Naive B cell (primary cell): ENCODE data around the gene IRS4. TPM values are rescaled to one million over a fixed set of nuclear protein-coding genes. Genes with fewer than 3 reads are reported as not detected.
A peak's percentile ranks its signal among the peaks of the same experiment; 100 is the strongest.

ENCODE experiments used
- ATAC-seq, 2 donors: fragments of 150-1000 bp; cut with Tn5 transposase; 2 replicates each; pipeline ENCODE4 v1.10.0; 2021; ENCODE audit warnings: low read depth in 2 of 2, mild to moderate bottlenecking in 2 of 2, moderate library complexity in 2 of 2
- DNase-seq: peaks from one replicate; pipeline ENCODE4 v3.0.0; 2022
- H3K27ac Mint-ChIP-seq, 6 donors: one replicate each; pipeline ENCODE4 v1.8.0; 2020 to 2022; ENCODE audit warnings: mild to moderate bottlenecking in 6 of 6, mixed read lengths in 6 of 6, moderate library complexity in 5 of 6, inconsistent platforms in 2 of 6
- H3K27me3 Mint-ChIP-seq, 3 donors: one replicate each; pipeline ENCODE4 v1.8.0; 2021 to 2022; ENCODE audit warnings: mixed read lengths in 3 of 3, mild to moderate bottlenecking in 1 of 3
- H3K36me3 Mint-ChIP-seq, 2 donors: one replicate each; pipeline ENCODE4 v1.8.0; 2020 to 2022; ENCODE audit warnings: mixed read lengths in 2 of 2, inconsistent platforms in 1 of 2, mild to moderate bottlenecking in 1 of 2
- H3K4me1 Mint-ChIP-seq, 3 donors: one replicate each; pipeline ENCODE4 v1.8.0; 2020 to 2022; ENCODE audit warnings: mixed read lengths in 3 of 3, inconsistent platforms in 1 of 3, mild to moderate bottlenecking in 1 of 3, moderate library complexity in 1 of 3
- H3K4me3 Mint-ChIP-seq, 8 donors: one replicate each; pipeline ENCODE4 v1.8.0; 2020 to 2022; ENCODE audit warnings: mild to moderate bottlenecking in 8 of 8, mixed read lengths in 8 of 8, moderate library complexity in 8 of 8, inconsistent platforms in 2 of 8
- H3K9me3 Mint-ChIP-seq, 7 donors: one replicate each; pipeline ENCODE4 v1.8.0; 2020 to 2022; ENCODE audit warnings: mixed read lengths in 7 of 7, mild to moderate bottlenecking in 5 of 7, inconsistent platforms in 2 of 7, moderate library complexity in 1 of 7
- polyA plus RNA-seq, 6 donors: library from polyadenylated mRNA; unstranded; fragments of 300-500 nt; fragmentation: Illumina TruSeq; gene quantifications; one replicate each; pipeline ENCODE4 v1.2.3, GENCODE V29; 2021; ENCODE audit warnings: low read depth in 6 of 6

The IRS4 gene
- polyA plus RNA-seq: not detected

DNA sequence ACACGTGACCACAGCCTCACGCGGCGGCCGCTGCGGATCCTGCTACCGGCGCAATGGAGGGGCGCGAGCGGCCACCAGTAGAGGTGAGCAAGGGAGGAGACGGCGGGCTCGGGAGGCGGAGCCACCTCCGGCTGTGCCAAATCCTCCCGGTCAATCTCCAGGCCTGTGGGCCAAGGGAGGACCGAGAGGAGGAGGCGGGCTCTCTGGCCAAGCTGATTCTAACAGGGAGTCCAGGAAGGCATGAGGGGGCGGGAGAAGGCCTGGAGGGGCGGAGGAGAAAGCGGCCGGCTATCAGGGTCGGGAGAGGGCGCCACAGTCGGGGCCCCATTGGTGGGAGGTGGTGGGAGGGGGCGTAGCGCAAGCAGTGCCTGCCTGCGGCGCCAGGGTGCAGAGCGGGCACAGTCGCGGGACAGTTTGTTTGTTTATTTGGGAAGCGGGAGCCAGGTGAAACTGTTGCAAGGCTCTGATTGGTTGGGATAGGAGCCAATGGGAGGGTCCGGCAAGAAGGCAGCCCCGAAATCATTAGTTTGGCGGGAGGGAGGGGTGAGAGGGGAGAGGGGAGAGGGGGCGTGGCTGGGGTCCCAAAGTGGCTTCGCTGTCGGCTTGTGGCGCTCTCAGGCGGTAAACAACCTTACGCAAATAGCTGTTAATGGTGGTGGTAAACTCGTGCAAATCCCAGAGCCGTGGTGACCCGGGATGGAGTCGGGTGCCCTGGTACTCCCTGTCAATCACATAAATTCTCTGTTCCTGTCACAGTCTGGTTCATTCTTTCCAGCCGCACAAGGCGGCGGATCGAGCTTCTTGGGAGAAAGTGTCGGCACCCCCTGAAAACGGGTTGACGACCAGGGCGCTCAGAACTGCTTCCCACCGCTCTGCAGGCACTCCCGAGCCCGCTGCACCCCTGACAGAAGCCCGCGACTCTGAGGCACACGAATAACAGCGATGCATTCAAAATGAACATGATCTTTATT lies at the start of gene IRS4:
Gene IRS4 (minus strand): TSS at position 55 of the 971 bp plus-strand sequence.
- Mint-ChIP-seq H3K36me3 (no peaks in the 10 kb centered on the region), H3K4me3 (peak within 1 kb of the TSS in 4 of 8 donors; percentile 38 to 61 (median 46)), H3K27me3 (peaks cover 9 to 50% (median 35%) of the 10 kb centered on the region in 3 donors), H3K9me3 (peaks cover 0 to 13% (median 2%) of the 10 kb centered on the region in 7 donors), H3K4me1 (peaks cover 0 to 5% (median 0%) of the 10 kb centered on the region in 3 donors), H3K27ac (no peak within 1 kb of the TSS)
- no peak for DNase-seq
- no peak for ATAC-seq

DNA sequence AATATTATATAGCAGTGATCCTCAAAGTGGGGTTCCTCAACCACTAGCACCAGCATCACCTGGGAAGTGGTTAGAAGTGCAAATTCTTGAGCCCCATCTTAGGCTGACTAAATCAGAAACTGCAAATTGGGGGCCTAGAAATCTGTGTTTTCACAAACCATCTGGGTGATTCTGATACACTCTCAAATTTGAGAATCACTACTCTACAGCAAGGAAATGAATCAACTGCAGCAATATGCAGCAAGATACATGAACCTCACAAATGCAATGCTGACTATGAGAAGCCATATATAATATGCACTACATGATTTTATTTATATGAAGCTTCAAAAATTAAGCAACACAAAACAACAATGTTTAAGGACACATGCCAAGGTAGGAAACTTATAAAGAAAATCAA lies 36.2 kb upstream of the IRS4 start:
- DNase-seq (no peak), ATAC-seq (no peak)
- H3K27ac Mint-ChIP-seq: no peak overlapping the region
- H3K27me3 Mint-ChIP-seq: no peaks in the 10 kb centered on the region
- no peak overlapping the region for H3K4me3 Mint-ChIP-seq
- no peaks in the 10 kb centered on the region for H3K4me1 Mint-ChIP-seq
- H3K36me3 Mint-ChIP-seq: no peaks in the 10 kb centered on the region
- peaks cover 0 to 6% (median 2%) of the 10 kb centered on the region in 7 donors for H3K9me3 Mint-ChIP-seq

DNA sequence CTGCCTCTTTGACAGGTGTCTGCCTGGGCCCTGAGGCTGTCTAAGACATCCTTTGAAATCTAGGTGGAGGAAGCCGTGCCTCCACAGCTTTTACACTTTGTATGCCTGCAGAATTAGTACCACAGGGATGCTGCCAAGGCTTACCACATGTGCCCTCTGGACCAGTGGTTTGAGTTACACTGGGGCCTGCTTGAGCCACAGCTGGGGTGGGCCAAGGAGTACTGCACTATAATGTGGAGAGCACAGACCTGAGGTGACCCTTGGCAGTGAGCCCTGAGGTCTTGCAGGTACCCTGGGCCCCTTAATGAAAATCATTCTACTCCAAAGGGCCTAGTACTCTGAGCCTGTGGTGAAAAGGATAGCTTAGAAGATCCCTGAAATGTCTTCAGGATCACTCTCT lies 27.2 kb upstream of the IRS4 start:
- H3K4me3 Mint-ChIP-seq: no peak overlapping the region
- ATAC-seq: no peak
- no peaks in the 10 kb centered on the region for H3K4me1 Mint-ChIP-seq

DNA sequence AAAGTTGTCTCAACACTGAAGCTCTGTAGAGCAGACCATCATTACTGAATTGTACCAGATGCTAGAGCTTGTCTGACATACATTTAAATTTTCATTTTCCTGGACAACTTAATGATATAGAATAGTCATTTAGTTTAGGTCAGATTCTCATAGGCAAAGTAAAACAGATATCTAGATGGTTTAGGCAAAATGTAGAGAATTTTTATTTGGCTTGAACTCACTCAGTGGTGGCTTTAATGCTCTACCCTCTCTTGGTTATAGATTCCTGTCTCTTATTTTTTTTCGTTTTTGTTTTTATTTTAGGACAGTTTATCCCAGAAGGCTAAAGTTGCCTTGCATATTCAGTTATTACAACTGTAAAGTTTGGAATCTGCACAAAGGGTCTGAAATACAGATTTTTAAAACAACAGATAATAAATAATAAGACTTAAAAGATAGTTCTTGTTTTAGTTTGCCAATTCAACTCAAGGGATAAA lies 4.0 kb upstream of the IRS4 start:
- Mint-ChIP-seq H3K36me3 (no peaks in the 10 kb centered on the region), H3K27ac (no peak overlapping the region), H3K9me3 (peaks cover 0 to 10% (median 4%) of the 10 kb centered on the region in 7 donors), H3K27me3 (peaks cover 5 to 28% (median 10%) of the 10 kb centered on the region in 3 donors), H3K4me1 (peaks cover 0 to 5% (median 0%) of the 10 kb centered on the region in 3 donors), H3K4me3 (no peak overlapping the region)
- no peak for DNase-seq
- ATAC-seq: no peak

More for the DNA sequence above, 27.2 kb upstream of the IRS4 start:
- Mint-ChIP-seq H3K27me3 (no peaks in the 10 kb centered on the region), H3K27ac (no peak overlapping the region), H3K9me3 (peaks cover 0 to 15% (median 2%) of the 10 kb centered on the region in 7 donors), H3K36me3 (no peaks in the 10 kb centered on the region)
- no peak for DNase-seq

DNA sequence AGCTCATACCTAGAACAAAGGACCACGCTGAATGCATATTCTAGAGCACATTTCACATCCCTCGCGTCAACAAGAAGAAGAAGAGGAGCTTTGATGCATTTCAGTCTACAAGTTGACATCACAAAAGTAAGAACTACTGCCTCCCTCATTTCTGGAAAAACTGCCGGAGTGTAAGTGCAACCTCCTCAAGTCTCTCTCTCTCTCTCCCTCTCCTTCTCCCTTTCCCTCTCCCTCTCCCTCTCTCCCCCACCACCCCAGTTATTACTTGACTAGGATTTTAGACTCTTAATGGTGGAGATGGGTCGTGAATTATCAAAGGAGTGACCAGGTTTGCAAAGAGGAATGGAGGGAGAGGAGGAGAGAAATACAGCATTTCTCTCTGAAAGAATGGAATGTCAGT lies 1.4 kb upstream of the IRS4 start:
- H3K4me3 Mint-ChIP-seq: no peak overlapping the region

DNA sequence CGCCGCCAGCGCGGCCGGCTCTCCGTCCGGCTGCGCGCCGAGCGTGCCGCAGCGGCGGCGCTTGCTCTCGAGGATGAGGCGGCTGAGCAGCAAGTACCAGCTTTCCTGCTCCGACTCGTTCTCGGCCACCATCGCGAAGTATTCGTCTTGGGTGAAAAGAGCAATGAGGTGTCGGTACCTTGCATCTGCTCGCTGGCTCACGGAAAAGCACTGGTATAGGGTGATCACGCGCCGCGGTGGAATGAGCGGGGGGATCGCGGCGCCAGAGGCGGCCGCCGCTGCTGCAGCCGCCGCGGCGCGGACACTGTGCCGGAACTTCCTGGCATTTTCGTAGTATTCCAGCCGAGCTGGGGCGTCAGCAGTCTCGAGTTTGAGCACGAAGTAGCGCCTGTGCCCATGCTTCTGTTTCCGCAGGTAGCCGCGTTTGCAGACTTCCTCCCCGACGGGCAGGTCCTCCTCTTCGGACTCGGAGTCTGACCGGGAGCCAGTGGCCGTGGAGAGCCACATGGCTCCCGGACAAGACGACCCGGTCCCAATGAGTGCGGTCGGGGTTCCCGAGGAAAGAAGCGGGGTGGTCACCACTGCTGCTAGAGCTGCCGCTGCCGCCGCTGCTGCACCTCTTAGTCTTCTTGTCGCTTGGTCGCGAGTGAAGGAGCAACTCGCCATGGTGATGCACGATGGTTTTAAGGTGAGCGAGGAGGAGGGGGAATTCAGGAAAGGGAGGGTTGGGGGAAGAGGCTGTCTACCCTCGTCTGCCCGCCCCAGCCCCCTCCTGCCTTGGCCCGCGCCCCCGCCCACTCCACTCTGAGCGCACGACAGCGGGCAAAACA lies 469 bp downstream of the IRS4 start:
- DNase-seq: no peak
- H3K4me3 Mint-ChIP-seq: peak overlapping the region in 2 of 8 donors; percentile 12 to 38
- no peak for ATAC-seq
- H3K27ac Mint-ChIP-seq: no peak overlapping the region
- peaks cover 0 to 5% (median 0%) of the 10 kb centered on the region in 3 donors for H3K4me1 Mint-ChIP-seq
- H3K36me3 Mint-ChIP-seq: no peaks in the 10 kb centered on the region
- peaks cover 11 to 57% (median 42%) of the 10 kb centered on the region in 3 donors for H3K27me3 Mint-ChIP-seq
- H3K9me3 Mint-ChIP-seq: peaks cover 0 to 13% (median 2%) of the 10 kb centered on the region in 7 donors

More for the DNA sequence above, 1.4 kb upstream of the IRS4 start:
- peaks cover 0 to 5% (median 0%) of the 10 kb centered on the region in 3 donors for H3K4me1 Mint-ChIP-seq
- H3K9me3 Mint-ChIP-seq: peaks cover 1 to 15% (median 6%) of the 10 kb centered on the region in 7 donors
- DNase-seq (no peak), ATAC-seq (no peak)
- no peaks in the 10 kb centered on the region for H3K36me3 Mint-ChIP-seq
- H3K27ac Mint-ChIP-seq: no peak overlapping the region
- H3K27me3 Mint-ChIP-seq: peaks cover 9 to 52% (median 30%) of the 10 kb centered on the region in 3 donors

DNA sequence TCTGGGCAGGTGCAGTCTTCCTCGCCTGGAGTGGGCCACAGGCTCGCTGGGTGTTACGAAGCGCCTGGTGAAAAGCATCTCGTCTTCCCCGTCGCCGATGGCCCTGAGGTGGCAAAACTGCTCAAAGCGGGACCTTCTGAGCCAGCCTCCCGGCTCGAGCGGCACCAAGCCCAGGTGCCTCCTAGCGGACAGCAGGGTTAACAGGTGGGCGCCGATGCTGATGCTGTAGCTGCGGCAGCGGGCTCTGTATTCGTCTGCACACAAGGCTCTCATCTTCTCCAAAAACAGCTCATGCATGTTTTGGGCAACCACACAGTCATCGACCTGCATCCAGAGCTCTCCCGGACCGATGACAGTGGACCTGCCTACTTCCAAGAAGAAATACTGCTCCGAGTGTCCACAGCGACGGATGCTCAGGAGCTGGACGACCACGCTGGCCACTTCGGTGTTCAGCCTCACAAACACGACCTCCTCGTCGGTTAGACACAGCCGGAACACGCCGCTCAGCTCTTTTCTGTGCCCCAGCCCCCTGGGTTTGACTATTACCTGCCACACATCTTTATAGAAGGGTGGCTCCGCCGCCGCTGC lies 1.2 kb downstream of the IRS4 start:
- H3K9me3 Mint-ChIP-seq: peaks cover 0 to 13% (median 2%) of the 10 kb centered on the region in 7 donors
- ATAC-seq (no peak), DNase-seq (no peak)
- peaks cover 0 to 5% (median 0%) of the 10 kb centered on the region in 3 donors for H3K4me1 Mint-ChIP-seq
- H3K36me3 Mint-ChIP-seq: no peaks in the 10 kb centered on the region
- H3K27me3 Mint-ChIP-seq: peaks cover 12 to 64% (median 42%) of the 10 kb centered on the region in 3 donors
- H3K4me3 Mint-ChIP-seq: peak overlapping the region in 2 of 8 donors; percentile 9 to 15
- no peak overlapping the region for H3K27ac Mint-ChIP-seq

DNA sequence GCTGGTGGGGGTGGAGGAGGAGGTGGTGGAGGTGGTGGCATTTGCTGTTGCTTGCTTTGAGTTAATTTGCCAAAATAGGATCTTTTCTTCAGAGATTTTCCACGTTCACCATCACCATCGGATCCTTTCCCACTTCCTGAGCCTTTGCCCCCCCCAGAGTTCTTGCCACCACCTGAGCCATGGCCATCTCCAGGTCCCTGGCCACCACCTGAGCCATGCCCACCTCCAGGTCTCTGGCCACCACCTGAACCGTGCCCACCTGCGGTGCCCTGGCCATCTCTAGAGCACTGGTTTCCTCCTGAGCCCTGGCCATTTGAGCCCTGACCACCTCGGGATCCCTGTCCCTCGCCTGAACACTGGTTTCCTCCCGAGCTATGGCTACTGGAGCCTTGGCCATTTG lies 1.9 kb downstream of the IRS4 start:
- ATAC-seq (no peak), DNase-seq (no peak)
- peaks cover 0 to 13% (median 2%) of the 10 kb centered on the region in 7 donors for H3K9me3 Mint-ChIP-seq
- no peaks in the 10 kb centered on the region for H3K36me3 Mint-ChIP-seq
- H3K4me3 Mint-ChIP-seq: no peak overlapping the region
- no peak overlapping the region for H3K27ac Mint-ChIP-seq
- peaks cover 12 to 65% (median 43%) of the 10 kb centered on the region in 3 donors for H3K27me3 Mint-ChIP-seq
- H3K4me1 Mint-ChIP-seq: peaks cover 0 to 5% (median 0%) of the 10 kb centered on the region in 3 donors

DNA sequence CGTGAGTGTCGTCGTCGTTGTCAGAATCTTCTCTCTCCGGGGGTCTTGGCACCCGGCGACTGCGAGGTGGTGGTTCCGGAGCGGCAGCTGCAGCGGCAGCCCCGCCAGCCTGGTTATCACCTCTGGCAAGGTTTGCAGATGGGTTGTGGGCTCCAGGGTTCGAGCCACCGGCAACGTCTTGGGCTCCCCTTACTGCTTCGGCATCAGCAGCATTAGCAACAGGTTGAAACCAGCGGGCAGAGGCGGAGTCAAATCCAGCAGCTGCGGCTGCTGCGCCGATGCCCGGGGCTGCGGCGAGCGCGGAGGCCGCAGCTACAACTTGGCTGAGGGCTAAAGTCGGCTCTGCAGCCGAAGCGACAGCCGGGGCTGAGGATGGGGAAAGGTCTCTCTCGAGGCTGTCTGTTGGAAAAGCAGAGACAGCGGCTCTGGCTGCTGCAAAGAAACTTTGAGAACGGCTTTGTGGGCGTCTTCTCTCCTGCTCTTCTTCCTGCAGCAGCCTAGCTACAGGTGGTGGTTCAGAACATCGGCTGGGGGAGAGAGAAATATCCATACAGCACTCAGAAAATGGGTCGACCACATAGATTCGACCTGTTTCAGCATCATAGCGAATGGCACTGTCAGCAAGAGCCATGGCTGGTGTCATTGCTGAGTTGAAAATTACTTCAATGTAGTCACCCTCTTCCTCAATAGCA lies 3.6 kb downstream of the IRS4 start:
- Mint-ChIP-seq H3K27me3 (peaks cover 10 to 68% (median 45%) of the 10 kb centered on the region in 3 donors), H3K36me3 (no peaks in the 10 kb centered on the region), H3K9me3 (peaks cover 0 to 12% (median 3%) of the 10 kb centered on the region in 7 donors), H3K4me3 (no peak overlapping the region), H3K4me1 (peaks cover 0 to 5% (median 0%) of the 10 kb centered on the region in 3 donors), H3K27ac (no peak overlapping the region)
- no peak for ATAC-seq
- DNase-seq: no peak

DNA sequence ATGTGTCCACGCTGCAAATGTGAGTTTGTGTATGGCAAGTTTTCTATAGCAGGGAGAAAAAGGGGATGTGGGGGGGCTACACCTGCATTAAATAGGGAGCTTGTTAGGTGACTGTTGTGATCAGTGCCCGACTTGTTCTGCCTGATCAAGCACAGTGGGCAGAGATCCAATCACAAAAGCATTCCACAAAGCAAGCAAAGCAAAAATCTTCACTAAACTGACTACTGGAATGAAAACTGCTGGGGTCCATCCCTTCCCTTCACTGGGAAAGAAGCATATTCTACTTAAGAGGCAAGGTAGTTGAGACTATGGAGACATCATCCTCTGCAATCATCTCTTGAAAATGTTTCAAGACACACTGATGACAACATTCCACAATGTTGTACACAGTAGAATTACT lies 5.2 kb downstream of the IRS4 start:
- Mint-ChIP-seq H3K9me3 (peaks cover 0 to 9% (median 2%) of the 10 kb centered on the region in 7 donors), H3K27ac (no peak overlapping the region), H3K36me3 (no peaks in the 10 kb centered on the region), H3K4me1 (no peaks in the 10 kb centered on the region), H3K4me3 (no peak overlapping the region), H3K27me3 (peaks cover 8 to 57% (median 38%) of the 10 kb centered on the region in 3 donors)
- DNase-seq (no peak), ATAC-seq (no peak)

DNA sequence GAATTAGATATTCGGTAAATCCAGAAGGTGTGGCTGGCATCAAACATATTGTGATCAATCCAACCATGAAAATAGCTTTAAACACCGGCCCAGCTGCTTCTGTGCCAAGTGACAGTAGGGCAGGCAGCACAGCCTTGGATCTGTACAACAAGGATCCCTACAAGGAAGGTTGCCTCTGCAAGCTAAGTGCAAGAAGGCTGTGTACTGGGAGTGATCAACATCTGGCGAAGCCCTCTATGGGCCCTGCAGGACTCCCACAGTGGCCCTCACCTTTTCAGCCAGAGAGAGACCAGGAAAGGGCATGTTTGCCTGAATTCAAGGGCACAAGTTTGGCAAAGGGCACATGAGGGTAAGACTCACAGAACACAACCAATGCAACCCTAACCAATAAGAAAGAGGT lies 9.6 kb downstream of the IRS4 start:
- H3K36me3 Mint-ChIP-seq: no peaks in the 10 kb centered on the region
- peaks cover 0 to 5% (median 0%) of the 10 kb centered on the region in 7 donors for H3K9me3 Mint-ChIP-seq
- no peak for ATAC-seq
- H3K27ac Mint-ChIP-seq: no peak overlapping the region
- no peak overlapping the region for H3K4me3 Mint-ChIP-seq
- H3K27me3 Mint-ChIP-seq: peaks cover 4 to 25% (median 12%) of the 10 kb centered on the region in 3 donors
- DNase-seq: no peak
- H3K4me1 Mint-ChIP-seq: no peaks in the 10 kb centered on the region

DNA sequence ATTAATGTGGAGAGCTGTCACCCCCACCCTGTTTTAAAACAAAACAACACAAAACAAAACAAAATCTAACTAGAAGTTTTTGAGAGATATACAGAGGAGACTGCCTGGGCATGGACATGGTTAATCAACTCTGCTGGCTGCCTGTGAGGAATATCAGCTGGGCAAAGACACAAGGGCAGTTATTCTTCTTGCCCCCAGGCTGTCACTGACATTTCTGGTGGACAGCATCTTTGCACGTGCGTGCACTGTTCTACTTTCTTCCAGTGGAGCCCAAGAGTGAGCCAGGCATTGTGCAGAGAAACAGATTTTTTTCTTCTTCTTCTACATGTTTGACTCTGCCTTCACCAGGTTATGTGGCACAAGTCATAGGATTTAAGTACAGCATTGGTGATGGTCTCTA lies 13.8 kb downstream of the IRS4 start:
- Mint-ChIP-seq H3K9me3 (peaks cover 0 to 5% (median 0%) of the 10 kb centered on the region in 7 donors), H3K4me3 (no peak overlapping the region), H3K27me3 (no peaks in the 10 kb centered on the region), H3K27ac (no peak overlapping the region), H3K4me1 (no peaks in the 10 kb centered on the region), H3K36me3 (no peaks in the 10 kb centered on the region)
- DNase-seq (no peak), ATAC-seq (no peak)
